Measurements from ENCODE around the gene DAD1.

DAD1 gene

GRCh38 chr14:22577334-22577908, 11.6 kb downstream of the DAD1 start:
- TF ChIP-seq, protein P1, sequence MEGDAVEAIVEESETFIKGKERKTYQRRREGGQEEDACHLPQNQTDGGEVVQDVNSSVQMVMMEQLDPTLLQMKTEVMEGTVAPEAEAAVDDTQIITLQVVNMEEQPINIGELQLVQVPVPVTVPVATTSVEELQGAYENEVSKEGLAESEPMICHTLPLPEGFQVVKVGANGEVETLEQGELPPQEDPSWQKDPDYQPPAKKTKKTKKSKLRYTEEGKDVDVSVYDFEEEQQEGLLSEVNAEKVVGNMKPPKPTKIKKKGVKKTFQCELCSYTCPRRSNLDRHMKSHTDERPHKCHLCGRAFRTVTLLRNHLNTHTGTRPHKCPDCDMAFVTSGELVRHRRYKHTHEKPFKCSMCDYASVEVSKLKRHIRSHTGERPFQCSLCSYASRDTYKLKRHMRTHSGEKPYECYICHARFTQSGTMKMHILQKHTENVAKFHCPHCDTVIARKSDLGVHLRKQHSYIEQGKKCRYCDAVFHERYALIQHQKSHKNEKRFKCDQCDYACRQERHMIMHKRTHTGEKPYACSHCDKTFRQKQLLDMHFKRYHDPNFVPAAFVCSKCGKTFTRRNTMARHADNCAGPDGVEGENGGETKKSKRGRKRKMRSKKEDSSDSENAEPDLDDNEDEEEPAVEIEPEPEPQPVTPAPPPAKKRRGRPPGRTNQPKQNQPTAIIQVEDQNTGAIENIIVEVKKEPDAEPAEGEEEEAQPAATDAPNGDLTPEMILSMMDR (IDR thresholded peaks at IDR 0.05; ENCODE audit: extremely low read depth, missing control alignments) = no peak
- no peak for DNase-seq (ENCODE audit: low spot score)

DNA sequence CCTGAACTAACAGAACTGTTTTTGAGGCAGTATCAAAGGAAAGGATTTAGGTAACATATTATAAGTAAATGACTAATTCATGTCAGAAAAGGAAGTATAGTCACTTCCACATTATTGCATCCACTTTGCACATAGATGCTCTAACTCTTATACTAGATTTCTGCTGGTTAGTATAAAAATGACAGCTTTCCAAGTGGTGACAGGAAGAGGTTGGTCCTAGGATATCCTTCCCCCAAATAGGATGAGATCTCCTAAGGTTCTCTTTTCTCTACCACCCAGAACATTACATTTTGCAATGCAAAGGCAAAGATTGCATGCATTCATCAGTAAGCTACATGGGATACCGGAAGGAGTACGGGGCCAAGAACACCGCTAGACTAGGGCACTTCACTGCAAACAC, 15.2 kb downstream of the DAD1 start:
- TF ChIP-seq, protein P1 (IDR thresholded peaks at IDR 0.05; ENCODE audit: extremely low read depth, missing control alignments) = no peak
- no peak for DNase-seq (ENCODE audit: low spot score)

DNA sequence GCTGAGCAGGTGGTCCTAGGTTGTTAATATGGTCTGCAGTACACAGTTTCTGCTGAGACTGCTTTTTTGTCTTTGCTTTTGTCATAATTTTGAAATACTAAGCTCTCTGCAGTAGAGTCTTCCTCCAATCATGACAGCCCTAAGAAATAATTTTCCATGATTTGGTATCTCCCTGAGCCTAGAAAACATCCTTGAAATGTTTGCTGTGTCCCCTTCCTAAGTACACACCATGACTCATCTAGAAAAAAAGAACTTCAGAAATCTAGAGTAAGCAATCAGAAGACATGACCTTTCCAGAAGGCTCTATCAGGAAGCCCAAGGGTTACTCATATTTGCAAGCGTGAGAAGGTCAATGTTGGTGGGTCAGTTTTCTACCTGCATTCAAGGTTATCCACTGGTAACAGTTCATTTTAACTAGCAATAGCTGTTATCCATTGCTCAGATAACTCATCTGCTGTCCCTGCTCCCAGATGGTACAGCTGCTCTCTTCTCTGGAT, 16.4 kb downstream of the DAD1 start:
- DNase-seq (ENCODE audit: low spot score) = no peak

GRCh38 chr14:22570132-22570949, 18.7 kb downstream of the DAD1 start:
- peak; percentile 75 for DNase-seq (ENCODE audit: low spot score)

More for the DNA sequence above, 16.4 kb downstream of the DAD1 start:
- TF ChIP-seq, protein P1 (IDR thresholded peaks at IDR 0.05; ENCODE audit: extremely low read depth, missing control alignments) = no peak

DNA sequence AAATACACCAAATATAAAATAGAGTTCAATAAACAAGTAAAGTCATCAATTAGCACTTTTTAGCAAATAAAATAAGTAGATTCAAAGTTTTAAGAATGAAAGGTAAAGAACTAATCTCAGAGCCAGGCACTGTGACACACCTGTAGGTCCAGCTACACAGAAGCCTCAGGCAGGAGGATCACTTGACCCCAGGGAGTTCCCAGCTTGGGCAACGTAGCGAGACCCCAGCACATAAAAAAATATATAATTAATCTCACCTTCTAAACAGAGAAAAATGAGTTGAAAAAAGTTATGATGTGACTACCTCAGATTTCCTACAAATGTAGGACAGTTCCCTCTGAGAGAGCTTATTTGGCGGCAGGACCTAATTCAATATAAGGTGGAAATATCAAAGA, 19.3 kb downstream of the DAD1 start:
- TF ChIP-seq, protein P1 (IDR thresholded peaks at IDR 0.05; ENCODE audit: extremely low read depth, missing control alignments) = no peak
- no peak for DNase-seq (ENCODE audit: low spot score)

More at GRCh38 chr14:22570132-22570949, 18.7 kb downstream of the DAD1 start:
- TF ChIP-seq, protein P1 (IDR thresholded peaks at IDR 0.05; ENCODE audit: extremely low read depth, missing control alignments) = peak; percentile 59

GRCh38 chr14:22569106-22569736, 19.8 kb downstream of the DAD1 start:
- no peak for DNase-seq (ENCODE audit: low spot score)
- TF ChIP-seq, protein P1 (IDR thresholded peaks at IDR 0.05; ENCODE audit: extremely low read depth, missing control alignments) = no peak

DNA sequence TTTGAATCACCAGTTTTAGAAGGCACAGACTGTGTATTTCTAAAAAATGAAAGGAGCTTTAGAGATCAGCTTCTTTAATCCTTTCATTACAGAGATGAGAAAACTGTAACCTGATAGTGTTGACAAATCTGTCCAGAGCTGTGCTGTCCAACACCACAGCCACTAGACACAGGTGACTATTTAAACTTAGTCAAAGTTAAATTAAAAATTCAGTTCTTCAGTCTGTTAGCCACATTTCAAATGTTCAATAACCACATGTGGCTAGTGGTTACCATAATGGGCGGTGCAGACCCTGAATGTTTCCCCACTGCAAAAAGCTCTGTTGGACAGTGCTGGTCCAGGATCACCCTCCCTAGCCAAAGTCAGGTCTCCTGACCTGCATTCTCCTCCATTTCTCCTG, 21.6 kb downstream of the DAD1 start:
- TF ChIP-seq, protein P1 (IDR thresholded peaks at IDR 0.05; ENCODE audit: extremely low read depth, missing control alignments) = no peak
- no peak for DNase-seq (ENCODE audit: low spot score)

Measured in GM20000 (cell line).